Cardiac muscle cell (in vitro differentiated cells and primary cell): ENCODE results near the gene SLC35B1. TPM values are rescaled to one million over a fixed set of nuclear protein-coding genes. Genes with fewer than 3 reads are reported as not detected.

ENCODE experiments used
- DNase-seq, 2 donors: peaks; one replicate each; pipeline versions ENCODE4 v3.0.0 to v3.0.0-alpha.2; 2010 to 2017; ENCODE audit warnings: low read depth in 1 of 2, low spot score in 1 of 2
- H3K27ac ChIP-seq: fragments of 200-600 bp; sonication (generic); 2 replicates; pipeline ENCODE4 v1.5.1; 2016
- H3K27me3 ChIP-seq: fragments of 200-600 bp; sonication (generic); 2 replicates; pipeline ENCODE4 v1.6.0; 2016; ENCODE audit warnings: control low read depth
- H3K36me3 ChIP-seq: fragments of 200-600 bp; sonication (generic); 2 replicates; pipeline ENCODE4 v1.5.1; 2016; ENCODE audit warnings: control low read depth
- H3K4me1 ChIP-seq: fragments of 200-600 bp; sonication (generic); 2 replicates; pipeline ENCODE4 v1.8.1; 2017; ENCODE audit warnings: low read depth, mild to moderate bottlenecking, mixed run types
- H3K4me3 ChIP-seq: fragments of 200-600 bp; sonication (generic); 2 replicates; pipeline ENCODE4 v1.5.1; 2016; ENCODE audit warnings: mild to moderate bottlenecking
- H3K9me3 ChIP-seq: fragments of 200-600 bp; sonication (generic); 2 replicates; pipeline ENCODE4 v1.5.1; 2017; ENCODE audit warnings: low read depth, mild to moderate bottlenecking, control low read depth
- CTCF ChIP-seq: IDR thresholded peaks from 2 replicates; pipeline ENCODE4 v1.5.1; 2012; ENCODE audit warnings: low read depth, mild to moderate bottlenecking, low read length
- polyA plus RNA-seq: library from polyadenylated mRNA; unstranded; fragments of >200 nt; fragmentation: Nextera tagmentation; extraction: Ambion mirVana; gene quantifications from 2 replicates; pipeline ENCODE4 v1.2.1, GENCODE V29; 2016
- total RNA-seq: library from RNA; depleted of rRNA; stranded (reverse); fragments of >200 nt; gene quantifications from 2 replicates; pipeline ENCODE4 v1.2.3, GENCODE V29; 2016

SLC35B1 gene
- total RNA-seq (73.3 and 139 TPM in 2 replicates), polyA plus RNA-seq (77.0 and 143 TPM in 2 replicates)

GRCh38 chr17:49707608-49708514, at the start of gene SLC35B1:
Gene SLC35B1 (minus strand): TSS chr17:49707964. CDS start chr17:49707833, 131 bp downstream.
- no peaks in the 10 kb centered on the region for H3K27me3 ChIP-seq
- peaks cover 9% of the 10 kb centered on the region for H3K4me1 ChIP-seq
- peak within 1 kb of the TSS; percentile 99 for H3K27ac ChIP-seq
- peaks cover 30% of the 10 kb centered on the region for H3K36me3 ChIP-seq
- no peaks in the 10 kb centered on the region for H3K9me3 ChIP-seq
- peak; percentile 86 for TF ChIP-seq CTCF
- peak within 1 kb of the TSS; percentile 75 for H3K4me3 ChIP-seq
- DNase-seq, result peak; percentile 99 to 100

GRCh38 chr17:49757151-49757777, 49.5 kb upstream of the SLC35B1 start:
- H3K27ac ChIP-seq, result no peak overlapping the region
- no peak for TF ChIP-seq CTCF
- no peaks in the 10 kb centered on the region for H3K27me3 ChIP-seq
- DNase-seq, result no peak
- H3K4me1 ChIP-seq, result peaks cover 14% of the 10 kb centered on the region
- H3K36me3 ChIP-seq, result no peaks in the 10 kb centered on the region
- H3K9me3 ChIP-seq, result no peaks in the 10 kb centered on the region
- H3K4me3 ChIP-seq, result no peak overlapping the region

GRCh38 chr17:49756323-49757150, 48.8 kb upstream of the SLC35B1 start:
- Histone ChIP-seq H3K27ac (no peak overlapping the region), H3K36me3 (no peaks in the 10 kb centered on the region), H3K27me3 (no peaks in the 10 kb centered on the region), H3K4me1 (peaks cover 14% of the 10 kb centered on the region), H3K9me3 (no peaks in the 10 kb centered on the region), H3K4me3 (no peak overlapping the region)
- no peak for DNase-seq
- TF ChIP-seq CTCF, result no peak

GRCh38 chr17:49755663-49756283, 48.0 kb upstream of the SLC35B1 start:
- Histone ChIP-seq H3K36me3 (no peaks in the 10 kb centered on the region), H3K4me1 (peaks cover 14% of the 10 kb centered on the region), H3K27ac (peak overlapping the region; percentile 2), H3K9me3 (no peaks in the 10 kb centered on the region), H3K4me3 (no peak overlapping the region), H3K27me3 (no peaks in the 10 kb centered on the region)
- peak in 1 of 2 donors; percentile 31 for DNase-seq
- TF ChIP-seq CTCF, result no peak

GRCh38 chr17:49753959-49754391, 46.2 kb upstream of the SLC35B1 start:
- peaks cover 14% of the 10 kb centered on the region for H3K4me1 ChIP-seq
- TF ChIP-seq CTCF, result no peak
- no peak overlapping the region for H3K4me3 ChIP-seq
- H3K9me3 ChIP-seq, result no peaks in the 10 kb centered on the region
- peak in 1 of 2 donors; percentile 92 for DNase-seq
- H3K27me3 ChIP-seq, result no peaks in the 10 kb centered on the region
- H3K36me3 ChIP-seq, result no peaks in the 10 kb centered on the region
- H3K27ac ChIP-seq, result no peak overlapping the region
